H1 (cell line): ENCODE measurements around the gene ALPL. TPM values are rescaled to one million over a fixed set of nuclear protein-coding genes. Genes with fewer than 3 reads are reported as not detected.

Experiments used
- JUND ChIP-seq: IDR thresholded peaks from 2 replicates; pipeline ENCODE4 v1.6.1; 2011; ENCODE audit warnings: mild to moderate bottlenecking, improper control_type of control experiment, low read length
- POLR2AphosphoS5 ChIP-seq: IDR thresholded peaks from 2 replicates; pipeline ENCODE4 v1.6.1; 2011; ENCODE audit warnings: low read depth, low read length
- SP4 ChIP-seq: IDR thresholded peaks from 2 replicates; pipeline ENCODE4 v1.6.1; 2012; ENCODE audit warnings: low read length, inconsistent platforms
- polyA plus RNA-seq, 7 experiments: library from polyadenylated mRNA; depleted of rRNA in 3 of 7; stranded (reverse) in 5 of 7; unstranded in 2 of 7; fragments of >200 nt in 5 of 7; fragments of 200-250 nt in 2 of 7; gene quantifications; 1 replicate in 5 of 7; 2 replicates in 1 of 7; 4 replicates in 1 of 7; pipeline versions ENCODE4 v1.2.1 to v1.2.3, GENCODE V29; 2011 to 2013; ENCODE audit warnings: missing spikeins in 2 of 7, mixed read lengths in 2 of 7
- total RNA-seq: library from RNA; stranded (reverse); fragmentation: NEBNext Ultra II Directional; extraction: Animal tissue kit (Norgen Biotek cat#: 25700); gene quantifications from 2 replicates; pipeline ENCODE4 v1.2.1, GENCODE V29; 2021

Gene ALPL
- total and polyA plus RNA-seq, 2 of the 8 experiments (the other 6 are each of a cell fraction or from before 2014, with no cell fraction given) = 175 to 362 TPM

DNA sequence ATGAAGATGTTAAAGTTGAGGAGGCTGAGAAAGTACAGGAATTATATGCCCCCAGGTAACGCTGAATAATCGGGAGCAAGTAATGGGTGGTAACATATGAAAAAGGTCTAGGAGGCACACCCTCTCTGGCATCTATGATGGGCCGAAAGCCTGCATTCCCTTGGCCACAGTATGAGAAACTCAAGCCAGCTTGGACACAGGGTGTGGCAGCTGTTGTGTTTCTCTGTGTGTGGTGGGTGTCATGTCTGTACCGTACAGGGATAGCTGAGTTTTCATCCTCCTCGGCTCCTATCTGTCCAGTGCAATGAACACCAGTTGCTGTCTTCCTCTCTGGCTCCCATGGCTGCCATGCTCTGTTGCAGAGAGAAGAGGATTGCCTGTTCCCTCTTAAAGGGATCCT, 36.4 kb upstream of the ALPL start (continued):
- TF ChIP-seq JUND (no peak), POLR2AphosphoS5 (no peak), SP4 (no peak)
- TF ChIP-seq, all 59 proteins: peak for 0
